ENCODE measurements around the gene LHX1. TPM values are rescaled to one million over a fixed set of nuclear protein-coding genes. Genes with fewer than 3 reads are reported as not detected.

Gene LHX1
- total and polyA plus RNA-seq, 7 donors: not detected

- Histone ChIP-seq H3K4me1 (peaks cover 54% of the 10 kb centered on the region), H3K27ac (no peak overlapping the region), H3K4me3 (peak overlapping the region; percentile 48), H3K9me3 (no peaks in the 10 kb centered on the region), H3K27me3 (ENCODE audit: insufficient read depth in 3 of 3, low read length in 2 of 3) (peaks cover 0 to 99% (median 85%) of the 10 kb centered on the region in 3 donors), H3K36me3 (ENCODE audit: insufficient read depth in 1 of 2, low read depth in 1 of 2) (no peaks in the 10 kb centered on the region)
- no peak for TF ChIP-seq CTCF (IDR thresholded peaks at IDR 0.05)
- intact Hi-C loops (cut with DNase I): no loop called here
- ATAC-seq: no peak
- peak in 1 of 2 donors; percentile 46 for DNase-seq
- WGBS, 3 donors: 7 to 13% (median 10%) methylated on average over 23 of the region's 23 CpGs
These were observed 3.6 kb upstream of the LHX1 start for GRCh38 chr17:36933512-36934143.

GRCh38 chr17:36934144-36934691, 3.1 kb upstream of the LHX1 start:
- ATAC-seq: no peak
- intact Hi-C loops (cut with DNase I): no loop called here
- WGBS, 3 donors: 2 to 3% (median 2%) methylated on average over 20 to 26 of the region's 26 CpGs

GRCh38 chr17:36934692-36935630, 2.3 kb upstream of the LHX1 start:
- ATAC-seq (peak in 1 of 4 donors; percentile 15), DNase-seq (peak in 1 of 2 donors; percentile 49)
- no peak overlapping the region for H3K27ac ChIP-seq
- 1% methylated on average over 64 to 79 of the region's 79 CpGs for WGBS, 3 donors
- H3K4me1 ChIP-seq: peaks cover 63% of the 10 kb centered on the region
- no peak for TF ChIP-seq CTCF (IDR thresholded peaks at IDR 0.05)
- peak overlapping the region; percentile 48 for H3K4me3 ChIP-seq
- intact Hi-C loops (cut with DNase I): no loop called here
- no peaks in the 10 kb centered on the region for H3K36me3 ChIP-seq (ENCODE audit: insufficient read depth in 1 of 2, low read depth in 1 of 2)
- no peaks in the 10 kb centered on the region for H3K9me3 ChIP-seq
- H3K27me3 ChIP-seq (ENCODE audit: insufficient read depth in 3 of 3, low read length in 2 of 3): peaks cover 0 to 99% (median 88%) of the 10 kb centered on the region in 3 donors

More at GRCh38 chr17:36934144-36934691, 3.1 kb upstream of the LHX1 start:
- Histone ChIP-seq H3K27me3 (ENCODE audit: insufficient read depth in 3 of 3, low read length in 2 of 3) (peaks cover 0 to 99% (median 86%) of the 10 kb centered on the region in 3 donors), H3K27ac (no peak overlapping the region), H3K36me3 (ENCODE audit: insufficient read depth in 1 of 2, low read depth in 1 of 2) (no peaks in the 10 kb centered on the region), H3K4me1 (peaks cover 60% of the 10 kb centered on the region), H3K4me3 (peak overlapping the region; percentile 48), H3K9me3 (no peaks in the 10 kb centered on the region)
- no peak for DNase-seq
- TF ChIP-seq CTCF (IDR thresholded peaks at IDR 0.05): no peak

- no peak for TF ChIP-seq CTCF (IDR thresholded peaks at IDR 0.05)
- Histone ChIP-seq H3K27me3 (ENCODE audit: insufficient read depth in 3 of 3, low read length in 2 of 3) (peaks cover 0 to 99% (median 89%) of the 10 kb centered on the region in 3 donors), H3K36me3 (ENCODE audit: insufficient read depth in 1 of 2, low read depth in 1 of 2) (no peaks in the 10 kb centered on the region), H3K9me3 (no peaks in the 10 kb centered on the region), H3K4me1 (peaks cover 63% of the 10 kb centered on the region), H3K27ac (no peak overlapping the region), H3K4me3 (peak overlapping the region; percentile 43)
- WGBS, 3 donors: 1 to 2% (median 2%) methylated on average over 42 to 49 of the region's 49 CpGs
- intact Hi-C loops (cut with DNase I): no loop called here
- ATAC-seq: no peak
- peak in 1 of 2 donors; percentile 48 for DNase-seq
These were observed 1.4 kb upstream of the LHX1 start for GRCh38 chr17:36935671-36936454.

All from psoas muscle (tissue), 8 donors.